OCI-LY7 (cell line): Measurements from ENCODE around the gene AIP. TPM values are rescaled to one million over a fixed set of nuclear protein-coding genes. Genes with fewer than 3 reads are reported as not detected.

Experiments
- BruUV-seq: library from RNA; stranded (reverse); fragments of 400-500 nt; replicated peaks from 2 replicates; lab custom pipeline; 2021; lab: Mats Ljungman, UMichigan
- CTCF ChIA-PET: fragments of 300-600 bp; sonication (Branson Sonifier 250); formaldehyde crosslinking; loops from one replicate; lab custom pipeline; 2022; ENCODE audit warnings: antibody characterized with exemption; ENCODE audit not compliant: unreplicated experiment; lab: Charles Lee
- POLR2A ChIA-PET: fragments of 300-600 bp; sonication (Branson Sonifier 250); formaldehyde crosslinking; loops from one replicate; lab custom pipeline; 2022; ENCODE audit warnings: antibody characterized with exemption; lab: Charles Lee
- DNase-seq: peaks from one replicate; pipeline ENCODE4 v3.0.0-alpha.2; 2015; ENCODE audit warnings: low spot score
- H2AFZ ChIP-seq: fragments of 200-600 bp; sonication (generic), shearing (Covaris generic); 2 replicates; pipeline ENCODE4 v1.6.1; 2014; ENCODE audit warnings: mild to moderate bottlenecking, antibody characterized with exemption, low read length, moderate library complexity
- H3K27ac ChIP-seq: fragments of 200-600 bp; sonication (generic); 2 replicates; pipeline ENCODE4 v1.5.1; 2014; ENCODE audit warnings: mixed run types, low read depth, mild to moderate bottlenecking, moderate library complexity, low read length, inconsistent platforms; ENCODE audit not compliant: poor library complexity, severe bottlenecking
- H3K36me3 ChIP-seq: fragments of 200-600 bp; sonication (generic); 2 replicates; pipeline ENCODE4 v1.6.1; 2014; ENCODE audit warnings: mild to moderate bottlenecking, antibody characterized with exemption, low read length, moderate library complexity, mixed read lengths; ENCODE audit not compliant: insufficient read depth
- H3K4me1 ChIP-seq: fragments of 200-600 bp; sonication (generic); 2 replicates; pipeline ENCODE4 v1.5.1; 2014; ENCODE audit warnings: mild to moderate bottlenecking, low read length; ENCODE audit not compliant: insufficient read depth, poor library complexity, severe bottlenecking
- H3K4me2 ChIP-seq: fragments of 200-600 bp; sonication (generic); 2 replicates; pipeline ENCODE4 v1.6.1; 2014; ENCODE audit warnings: mild to moderate bottlenecking, low read length
- H3K4me3 ChIP-seq: fragments of 200-600 bp; sonication (generic); 2 replicates; pipeline ENCODE4 v1.5.1; 2014; ENCODE audit warnings: mild to moderate bottlenecking, low read depth, low read length; ENCODE audit not compliant: poor library complexity, severe bottlenecking
- H3K79me2 ChIP-seq: fragments of 200-600 bp; sonication (generic); 2 replicates; pipeline ENCODE4 v1.6.1; 2016; ENCODE audit warnings: low read depth, mild to moderate bottlenecking, low read length, moderate library complexity, mixed read lengths; ENCODE audit not compliant: insufficient read depth
- H3K9me2 ChIP-seq: fragments of 200-600 bp; sonication (generic); 2 replicates; pipeline ENCODE4 v1.6.1; 2016; ENCODE audit warnings: mild to moderate bottlenecking, low read length, mixed read lengths; ENCODE audit not compliant: insufficient read depth
- H3K9me3 ChIP-seq: fragments of 200-600 bp; sonication (generic); 2 replicates; pipeline ENCODE4 v1.6.1; 2014; ENCODE audit warnings: mild to moderate bottlenecking, mixed run types, low read length, mixed read lengths
- H4K20me1 ChIP-seq: fragments of 200-600 bp; sonication (generic); 2 replicates; pipeline ENCODE4 v1.6.1; 2014; ENCODE audit warnings: mild to moderate bottlenecking, antibody characterized with exemption, low read length, moderate library complexity, mixed read lengths; ENCODE audit not compliant: insufficient read depth
- CTCF ChIP-seq: fragments of 200-600 bp; sonication (generic); conservative IDR thresholded peaks from 2 replicates; pipeline ENCODE4 v1.5.1; 2014; ENCODE audit warnings: mild to moderate bottlenecking, antibody characterized with exemption, low read length, moderate library complexity, mixed read lengths
- EZH2phosphoT487 ChIP-seq: fragments of 200-600 bp; sonication (generic); IDR thresholded peaks from 2 replicates; pipeline ENCODE4 v1.6.1; 2018; ENCODE audit warnings: low read depth, borderline replicate concordance, mild to moderate bottlenecking, mixed run types, antibody characterized with exemption, low read length, moderate library complexity, mixed read lengths
- intact Hi-C: fragments of 100-400 bp; cut with micrococcal nuclease; formaldehyde crosslinking; loops from one replicate; pipeline ENCODE4 v1.10.0; 2022; ENCODE audit not compliant: unreplicated experiment
- total RNA-seq, 2 experiments: library from RNA; depleted of rRNA in 1 of 2; stranded (reverse); fragments of >200 nt in 1 of 2; shearing (Covaris generic) in 1 of 2; gene quantifications; 2 replicates each; pipeline ENCODE4 v1.2.3, GENCODE V29; 2014 to 2022

AIP gene
- total RNA-seq, 2 experiments from 2014 or later, result 112 to 125 TPM

GRCh38 chr11:67504950-67505581, 22.2 kb downstream of the AIP start, which contains the start of gene PITPNM1:
Gene PITPNM1, minus strand, starts transcription at chr11:67505363. Its CDS starts 1,183 bp downstream, at chr11:67504180.
- TF ChIP-seq CTCF (no peak), EZH2phosphoT487 (no peak)
- H3K27ac ChIP-seq, result peak within 1 kb of the TSS; percentile 70
- intact Hi-C loops, result loop anchor here (5.0 kb wide), 4 partner anchors 83 to 238 kb away; partner anchors contain the start of genes GRK2 and POLD4
- ChIA-PET POLR2A (no interaction called here), CTCF (no interaction called here)
- no peak within 1 kb of the TSS for H2AFZ ChIP-seq
- peak; percentile 81 for DNase-seq
- peak within 1 kb of the TSS; percentile 88 for H3K4me3 ChIP-seq
- peaks cover 18% of the 10 kb centered on the region; the same call in 1 of the 2 replicates for H3K36me3 ChIP-seq
- BruUV-seq, result no TSS peak
- H3K4me2 ChIP-seq, result peak within 1 kb of the TSS; percentile 97
- H4K20me1 ChIP-seq, result 0 out of 2 replicates have a peak, but pooled peaks cover 9% of the 10 kb centered on the region
- H3K9me3 ChIP-seq, result no peaks in the 10 kb centered on the region
- H3K9me2 ChIP-seq, result no peaks in the 10 kb centered on the region
- H3K79me2 ChIP-seq, result peaks cover 19% of the 10 kb centered on the region
- peaks cover 38% of the 10 kb centered on the region for H3K4me1 ChIP-seq

GRCh38 chr11:67505605-67506396, 23.0 kb downstream of the AIP start:
- intact Hi-C loops, result loop anchor here (1.0 to 5.0 kb wide), 10 partner anchors 21 to 238 kb away; partner anchors contain the start of genes GRK2, GSTP1, POLD4 and PTPRCAP
- H2AFZ ChIP-seq, result no peak overlapping the region

More at GRCh38 chr11:67505605-67506396, 23.0 kb downstream of the AIP start:
- no peaks in the 10 kb centered on the region for H3K9me3 ChIP-seq
- peak overlapping the region; percentile 88 for H3K4me3 ChIP-seq
- no peaks in the 10 kb centered on the region for H3K9me2 ChIP-seq
- H3K4me1 ChIP-seq, result peaks cover 38% of the 10 kb centered on the region
- BruUV-seq, result no TSS peak
- H3K4me2 ChIP-seq, result peak overlapping the region; percentile 97
- ChIA-PET CTCF (no interaction called here), POLR2A (interaction anchor here (0.7 kb wide), 1 partner anchor 33 kb away, joined by 3 read pairs; no protein-coding TSS in a partner anchor)
- TF ChIP-seq CTCF (peak; percentile 94), EZH2phosphoT487 (no peak)
- DNase-seq, result peak; percentile 90
- peaks cover 19% of the 10 kb centered on the region for H3K79me2 ChIP-seq
- peak overlapping the region; percentile 70 for H3K27ac ChIP-seq
- H4K20me1 ChIP-seq, result 0 out of 2 replicates have a peak, but pooled peaks cover 9% of the 10 kb centered on the region
- peaks cover 15% of the 10 kb centered on the region; the same call in 1 of the 2 replicates for H3K36me3 ChIP-seq
